ENCODE measurements around the gene IGFBP5. TPM values are rescaled to one million over a fixed set of nuclear protein-coding genes. Genes with fewer than 3 reads are reported as not detected.

IGFBP5 gene
- total RNA-seq, 4 donors from 2014 or later: 313 to 1,402 (median 682) TPM

- peaks cover 6 to 94% (median 18%) of the 10 kb centered on the region in 3 donors for H3K4me1 ChIP-seq
- H3K4me3 ChIP-seq: no peak overlapping the region
- H3K27ac ChIP-seq: peak overlapping the region; percentile 52 to 70 (median 69)
- H3K27me3 ChIP-seq: no peaks in the 10 kb centered on the region
- 47 to 51% methylated on average over 2 to 3 of the region's 3 CpGs for WGBS, 2 donors (ENCODE audit: low coverage in 1 of 2)
- H3K36me3 ChIP-seq: no peaks in the 10 kb centered on the region
- TF ChIP-seq POLR2AphosphoS5 (IDR thresholded peaks at IDR 0.05) (peak; percentile 62), CTCF (IDR thresholded peaks at IDR 0.05) (no peak)
- H3K9me3 ChIP-seq: no peaks in the 10 kb centered on the region
- peak; percentile 78 for ATAC-seq
Observed at GRCh38 chr2:216648105-216648504, 47.2 kb downstream of the IGFBP5 start.

GRCh38 chr2:216646116-216646515 lies 49.2 kb downstream of the IGFBP5 start:
- Histone ChIP-seq H3K27ac (no peak overlapping the region), H3K36me3 (no peaks in the 10 kb centered on the region), H3K27me3 (no peaks in the 10 kb centered on the region), H3K4me1 (peaks cover 6 to 81% (median 18%) of the 10 kb centered on the region in 3 donors), H3K4me3 (no peak overlapping the region), H3K9me3 (no peaks in the 10 kb centered on the region)
- ATAC-seq: no peak
- no peak for TF ChIP-seq CTCF (IDR thresholded peaks at IDR 0.05)
- TF ChIP-seq EP300 (IDR thresholded peaks at IDR 0.05): no peak
- TF ChIP-seq POLR2A (IDR thresholded peaks at IDR 0.05): no peak
- no peak for TF ChIP-seq POLR2AphosphoS5 (IDR thresholded peaks at IDR 0.05)
- WGBS, 2 donors (ENCODE audit: low coverage in 1 of 2): 83 to 100% methylated on average over 1 to 3 of the region's 3 CpGs

- no peak for TF ChIP-seq EP300 (IDR thresholded peaks at IDR 0.05)
- TF ChIP-seq CTCF (IDR thresholded peaks at IDR 0.05): no peak
- no peak for TF ChIP-seq POLR2AphosphoS5 (IDR thresholded peaks at IDR 0.05)
- no peak for TF ChIP-seq POLR2A (IDR thresholded peaks at IDR 0.05)
Observed at GRCh38 chr2:216645636-216645950, 49.8 kb downstream of the IGFBP5 start.

DNA sequence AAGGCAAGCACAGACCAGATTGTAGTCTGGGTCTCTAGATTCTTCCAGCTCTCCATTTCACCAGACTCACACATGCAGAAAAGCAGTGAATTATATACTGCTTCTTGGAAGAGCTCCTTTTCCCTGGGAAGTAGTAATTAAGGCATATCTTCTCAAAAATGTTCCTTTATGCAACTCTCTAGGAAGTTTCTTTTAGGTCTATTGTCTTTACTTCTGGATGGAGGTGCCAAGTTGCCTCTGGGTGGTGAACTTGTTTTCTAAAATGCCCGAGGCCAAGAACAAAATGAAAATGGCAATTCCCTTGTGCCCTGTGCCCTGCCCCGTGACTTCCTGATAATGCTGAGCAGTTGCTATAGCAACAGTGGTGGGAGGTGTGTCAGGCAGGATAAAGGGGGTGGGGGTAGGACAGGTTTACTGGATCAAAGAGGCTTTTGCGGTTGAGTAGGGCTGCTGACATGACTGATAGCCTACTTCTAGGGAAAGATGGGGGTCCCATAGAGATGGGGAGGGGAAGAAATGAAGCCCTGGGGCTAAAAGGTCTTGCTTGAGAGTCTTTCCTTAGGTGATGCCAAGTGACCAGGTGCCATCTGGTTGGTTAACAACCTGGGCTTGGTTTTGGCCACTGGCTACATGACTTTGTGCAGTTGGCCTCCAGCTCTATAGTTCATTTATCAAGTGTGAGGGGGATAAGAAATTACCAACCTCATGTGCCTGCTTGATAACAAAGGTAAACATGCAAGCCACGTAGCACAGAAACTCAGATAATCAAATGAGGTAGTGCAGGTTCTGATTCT lies 50.3 kb downstream of the IGFBP5 start:
- ATAC-seq: no peak
- no peak for TF ChIP-seq CTCF (IDR thresholded peaks at IDR 0.05)
- TF ChIP-seq POLR2A (IDR thresholded peaks at IDR 0.05): no peak
- no peak for TF ChIP-seq POLR2AphosphoS5 (IDR thresholded peaks at IDR 0.05)
- TF ChIP-seq EP300 (IDR thresholded peaks at IDR 0.05): no peak
- H3K4me3 ChIP-seq: no peak overlapping the region
- peaks cover 0 to 6% of the 10 kb centered on the region in 2 donors for H3K36me3 ChIP-seq
- H3K27ac ChIP-seq: peak overlapping the region in 3 of 4 donors; percentile 67 to 78 (median 70)
- H3K9me3 ChIP-seq: no peaks in the 10 kb centered on the region
- H3K4me1 ChIP-seq: peaks cover 6 to 80% (median 13%) of the 10 kb centered on the region in 3 donors
- no peaks in the 10 kb centered on the region for H3K27me3 ChIP-seq
- WGBS, 2 donors (ENCODE audit: low coverage in 1 of 2): 52 to 82% methylated on average over 3 of the region's 4 CpGs

More at GRCh38 chr2:216645636-216645950, 49.8 kb downstream of the IGFBP5 start:
- no peak for ATAC-seq
- Histone ChIP-seq H3K4me1 (peaks cover 6 to 80% (median 16%) of the 10 kb centered on the region in 3 donors), H3K27ac (peak overlapping the region in 2 of 4 donors; percentile 67 to 78), H3K9me3 (no peaks in the 10 kb centered on the region), H3K27me3 (no peaks in the 10 kb centered on the region), H3K4me3 (no peak overlapping the region), H3K36me3 (peaks cover 0 to under 1% of the 10 kb centered on the region in 2 donors)
- 54 to 64% methylated on average over 2 of the region's 3 CpGs for WGBS, 2 donors (ENCODE audit: low coverage in 1 of 2)

All from gastroesophageal sphincter (tissue), 4 donors.